Activated CD8-positive, alpha-beta memory T cell treated with anti-CD3 and anti-CD28 coated beads, Interleukin-2, amount 10 ng/mL, durations not matched to agents 7 days and 5 days (primary cell): Measurements from ENCODE around the gene LCT. TPM values are rescaled to one million over a fixed set of nuclear protein-coding genes. Genes with fewer than 3 reads are reported as not detected.

Source experiments
- ATAC-seq: fragments of 150-1000 bp; cut with Tn5 transposase; one replicate; pipeline ENCODE4 v1.10.0; 2021; ENCODE audit warnings: moderate library complexity
- CTCF ChIA-PET: fragments of 350-600 bp; sonication (Branson Sonifier 250); formaldehyde crosslinking; loops from one replicate; lab custom pipeline; 2021; ENCODE audit warnings: antibody characterized with exemption; lab: Charles Lee
- DNase-seq: peaks from one replicate; pipeline ENCODE4 v3.0.0-alpha.2; 2020
- H3K27ac Mint-ChIP-seq: one replicate; pipeline ENCODE4 v1.8.0; 2021; ENCODE audit warnings: mild to moderate bottlenecking, mixed read lengths
- H3K27me3 Mint-ChIP-seq: one replicate; pipeline ENCODE4 v1.8.0; 2021; ENCODE audit warnings: mixed read lengths
- H3K36me3 Mint-ChIP-seq: one replicate; pipeline ENCODE4 v1.8.0; 2021; ENCODE audit warnings: mild to moderate bottlenecking, mixed read lengths
- H3K4me1 Mint-ChIP-seq: one replicate; pipeline ENCODE4 v1.8.0; 2021; ENCODE audit warnings: mixed read lengths
- H3K4me3 Mint-ChIP-seq: one replicate; pipeline ENCODE4 v1.8.0; 2021; ENCODE audit warnings: mild to moderate bottlenecking, moderate library complexity, mixed read lengths
- H3K9me3 Mint-ChIP-seq: one replicate; pipeline ENCODE4 v1.8.0; 2022; ENCODE audit warnings: low read depth, mixed read lengths
- total RNA-seq, 2 experiments: library from RNA; stranded (reverse); gene quantifications; one replicate each; pipeline ENCODE4 v1.2.3, GENCODE V29; 2021

The LCT gene
- total RNA-seq, 2 experiments from 2014 or later: 0.41 to 0.56 TPM

GRCh38 chr2:135850892-135851668 lies 14.1 kb upstream of the LCT start:
- H3K9me3 Mint-ChIP-seq: no peaks in the 10 kb centered on the region
- peaks cover 58% of the 10 kb centered on the region for H3K36me3 Mint-ChIP-seq
- no peaks in the 10 kb centered on the region for H3K27me3 Mint-ChIP-seq
- no peak overlapping the region for H3K4me3 Mint-ChIP-seq
- DNase-seq (no peak), ATAC-seq (no peak)
- CTCF ChIA-PET: interaction anchor here (1.2 kb wide), 1 partner anchor 54 kb away, joined by 4 read pairs; no protein-coding TSS in a partner anchor
- H3K4me1 Mint-ChIP-seq: peaks cover 14% of the 10 kb centered on the region
- H3K27ac Mint-ChIP-seq: no peak overlapping the region

GRCh38 chr2:135849087-135849486 lies 12.1 kb upstream of the LCT start:
- Mint-ChIP-seq H3K27ac (no peak overlapping the region), H3K4me1 (peaks cover 14% of the 10 kb centered on the region), H3K4me3 (no peak overlapping the region), H3K9me3 (no peaks in the 10 kb centered on the region), H3K27me3 (no peaks in the 10 kb centered on the region), H3K36me3 (peaks cover 68% of the 10 kb centered on the region)
- CTCF ChIA-PET: interaction anchor here (1.2 kb wide), 1 partner anchor 51 kb away, joined by 3 read pairs; no protein-coding TSS in a partner anchor
- ATAC-seq: no peak
- DNase-seq: no peak

GRCh38 chr2:135845997-135846396 lies 9.0 kb upstream of the LCT start:
- peaks cover 68% of the 10 kb centered on the region for H3K36me3 Mint-ChIP-seq
- ATAC-seq (no peak), DNase-seq (no peak)
- H3K27me3 Mint-ChIP-seq: no peaks in the 10 kb centered on the region
- H3K27ac Mint-ChIP-seq: peak overlapping the region; percentile 14
- peaks cover 19% of the 10 kb centered on the region for H3K4me1 Mint-ChIP-seq
- no peaks in the 10 kb centered on the region for H3K9me3 Mint-ChIP-seq
- CTCF ChIA-PET: no interaction called here
- H3K4me3 Mint-ChIP-seq: no peak overlapping the region

- no peaks in the 10 kb centered on the region for H3K9me3 Mint-ChIP-seq
- H3K36me3 Mint-ChIP-seq: peaks cover 67% of the 10 kb centered on the region
- ATAC-seq: no peak
- H3K4me1 Mint-ChIP-seq: peaks cover 23% of the 10 kb centered on the region
- no peak for DNase-seq
- no peak overlapping the region for H3K27ac Mint-ChIP-seq
- H3K4me3 Mint-ChIP-seq: no peak overlapping the region
- CTCF ChIA-PET: no interaction called here
- H3K27me3 Mint-ChIP-seq: no peaks in the 10 kb centered on the region
Observed at GRCh38 chr2:135845257-135845656, 8.3 kb upstream of the LCT start.

DNA sequence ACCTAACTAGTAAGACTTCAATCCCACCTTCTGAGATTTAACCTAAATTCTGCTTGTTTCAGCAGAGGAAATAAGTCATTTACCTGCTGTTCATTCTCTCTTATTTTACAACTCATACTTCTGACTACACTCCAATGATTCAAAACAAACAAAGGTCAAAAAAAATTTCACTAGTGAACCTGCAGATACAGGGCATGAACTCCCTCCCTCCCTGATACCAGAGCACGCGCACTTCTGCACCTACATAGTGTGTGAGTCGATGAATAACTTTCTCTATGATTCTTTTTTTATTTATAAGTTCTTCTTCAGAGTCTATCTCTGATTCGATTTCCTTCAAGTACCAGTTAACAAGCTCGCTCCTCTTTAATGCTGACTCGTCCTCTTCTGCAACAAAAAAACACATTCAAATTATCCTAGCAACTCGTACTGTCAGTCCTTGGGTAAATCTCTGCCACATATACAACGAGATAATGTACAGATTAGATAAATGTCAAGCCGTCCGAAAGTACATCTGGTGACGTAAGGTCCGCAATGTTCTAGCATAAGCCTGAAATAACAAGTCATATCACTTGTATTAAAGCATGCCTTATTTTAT lies 7.4 kb upstream of the LCT start:
- Mint-ChIP-seq H3K9me3 (no peaks in the 10 kb centered on the region), H3K36me3 (peaks cover 66% of the 10 kb centered on the region), H3K27ac (no peak overlapping the region), H3K4me3 (no peak overlapping the region), H3K27me3 (no peaks in the 10 kb centered on the region), H3K4me1 (peaks cover 22% of the 10 kb centered on the region)
- CTCF ChIA-PET: no interaction called here
- no peak for DNase-seq
- no peak for ATAC-seq

DNA sequence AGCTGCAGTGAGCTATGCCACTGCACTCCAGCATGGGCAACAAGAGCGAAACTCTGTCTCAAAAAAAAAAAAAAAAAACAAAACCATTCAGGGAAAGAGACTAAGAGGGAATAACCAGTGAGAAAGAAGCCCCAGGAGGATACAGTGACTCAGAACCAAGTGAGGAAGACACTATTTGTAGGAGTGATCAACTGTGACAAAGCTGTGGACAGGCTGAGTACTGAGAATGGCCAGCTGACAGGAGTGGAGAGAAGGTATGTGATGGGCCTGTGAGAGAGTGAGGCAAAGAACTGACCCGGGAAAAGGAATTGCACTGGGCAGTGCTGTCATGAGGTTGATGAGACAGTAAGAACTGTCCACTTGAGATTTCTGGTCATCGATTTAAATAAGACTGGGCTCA lies 6.7 kb upstream of the LCT start:
- ATAC-seq: no peak

DNA sequence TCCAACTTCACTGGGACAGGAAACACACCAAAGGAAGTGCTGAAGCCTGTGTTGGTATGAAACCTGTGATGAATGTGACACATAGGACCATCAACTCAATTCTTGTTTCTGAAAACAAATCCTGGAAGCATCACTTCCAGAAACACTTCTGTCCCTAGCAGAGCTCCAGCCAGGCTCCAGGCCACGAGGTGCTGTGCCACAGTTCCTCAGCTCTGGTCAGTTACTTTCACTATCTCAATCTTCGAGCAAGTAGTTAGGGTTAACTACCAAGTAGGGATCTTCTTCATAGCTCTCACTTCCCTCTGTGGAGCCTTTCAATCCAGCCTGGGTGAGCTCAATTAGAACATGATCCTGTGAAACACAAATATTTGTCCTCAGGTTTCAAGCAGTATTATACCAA lies 3.6 kb upstream of the LCT start:
- DNase-seq: no peak
- peak overlapping the region; percentile 48 for H3K27ac Mint-ChIP-seq
- H3K27me3 Mint-ChIP-seq: no peaks in the 10 kb centered on the region
- H3K9me3 Mint-ChIP-seq: no peaks in the 10 kb centered on the region
- H3K36me3 Mint-ChIP-seq: peaks cover 52% of the 10 kb centered on the region
- CTCF ChIA-PET: interaction anchor here (0.9 to 1.0 kb wide), 4 partner anchors 9 to 54 kb away, joined by 3 read pairs; no protein-coding TSS in a partner anchor
- peaks cover 36% of the 10 kb centered on the region for H3K4me1 Mint-ChIP-seq
- no peak overlapping the region for H3K4me3 Mint-ChIP-seq
- peak; percentile 9 for ATAC-seq

More for the DNA sequence above, 6.7 kb upstream of the LCT start:
- H3K9me3 Mint-ChIP-seq: no peaks in the 10 kb centered on the region
- peaks cover 60% of the 10 kb centered on the region for H3K36me3 Mint-ChIP-seq
- H3K27ac Mint-ChIP-seq: no peak overlapping the region
- H3K4me1 Mint-ChIP-seq: peaks cover 19% of the 10 kb centered on the region
- H3K4me3 Mint-ChIP-seq: no peak overlapping the region
- DNase-seq: no peak
- H3K27me3 Mint-ChIP-seq: no peaks in the 10 kb centered on the region
- CTCF ChIA-PET: no interaction called here

GRCh38 chr2:135839713-135840112 lies 2.7 kb upstream of the LCT start:
- peaks cover 47% of the 10 kb centered on the region for H3K36me3 Mint-ChIP-seq
- DNase-seq (no peak), ATAC-seq (no peak)
- no peak overlapping the region for H3K4me3 Mint-ChIP-seq
- H3K9me3 Mint-ChIP-seq: no peaks in the 10 kb centered on the region
- H3K27me3 Mint-ChIP-seq: no peaks in the 10 kb centered on the region
- no peak overlapping the region for H3K27ac Mint-ChIP-seq
- CTCF ChIA-PET: interaction anchor here (1.0 to 1.2 kb wide), 3 partner anchors 15 to 53 kb away, joined by 3 read pairs; no protein-coding TSS in a partner anchor
- peaks cover 37% of the 10 kb centered on the region for H3K4me1 Mint-ChIP-seq

DNA sequence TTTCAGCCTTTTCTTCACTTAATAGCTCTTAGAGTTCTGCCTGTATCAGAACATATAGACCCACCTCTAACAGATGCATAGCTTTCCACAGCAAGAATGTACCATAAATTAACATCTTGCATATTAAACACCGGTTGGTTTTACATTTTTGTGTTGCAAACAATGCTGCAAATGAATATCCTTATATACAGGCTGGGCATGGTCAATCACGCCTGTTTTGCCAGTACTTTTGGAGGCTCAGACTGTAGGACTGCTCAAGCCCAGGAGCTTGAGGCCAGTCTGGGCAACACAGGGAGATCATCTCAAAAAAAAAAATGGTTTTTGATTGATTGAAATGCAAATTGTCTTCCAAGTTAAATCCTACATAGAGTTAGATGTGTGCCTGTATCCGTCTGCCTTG lies 1.5 kb upstream of the LCT start:
- Mint-ChIP-seq H3K4me3 (no peak overlapping the region), H3K36me3 (peaks cover 37% of the 10 kb centered on the region), H3K27ac (no peak overlapping the region), H3K9me3 (no peaks in the 10 kb centered on the region), H3K4me1 (peaks cover 37% of the 10 kb centered on the region), H3K27me3 (no peaks in the 10 kb centered on the region)
- CTCF ChIA-PET: interaction anchor here (0.6 to 1.4 kb wide), 4 partner anchors 29 to 282 kb away, joined by 3 to 4 read pairs (median 3); no protein-coding TSS in a partner anchor
- DNase-seq: no peak
- ATAC-seq: no peak

DNA sequence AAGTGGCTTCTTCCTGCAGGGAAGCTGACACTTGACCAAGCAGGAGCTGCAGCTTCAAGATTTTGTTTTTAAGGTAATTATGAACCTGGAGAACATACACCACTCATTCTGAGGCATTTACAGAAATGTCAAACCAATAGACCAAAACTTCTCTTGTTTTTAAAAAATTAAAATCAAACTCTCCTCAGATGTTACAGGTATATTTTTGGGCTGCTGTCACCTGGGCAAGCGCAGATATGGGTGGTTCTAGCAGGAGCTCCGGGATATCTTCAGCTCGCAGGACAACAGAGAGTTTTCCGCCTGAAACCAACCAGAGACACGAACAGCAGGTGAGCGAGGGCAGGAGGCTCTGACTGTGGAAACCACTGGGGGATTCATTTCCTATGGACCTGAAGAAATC lies 4.1 kb downstream of the LCT start:
- no peak overlapping the region for H3K27ac Mint-ChIP-seq
- CTCF ChIA-PET: interaction anchor here (0.7 kb wide), 1 partner anchor 551 kb away, joined by 3 read pairs; no protein-coding TSS in a partner anchor
- ATAC-seq (no peak), DNase-seq (no peak)
- peaks cover 12% of the 10 kb centered on the region for H3K4me1 Mint-ChIP-seq
- H3K4me3 Mint-ChIP-seq: no peak overlapping the region
- no peaks in the 10 kb centered on the region for H3K9me3 Mint-ChIP-seq
- peaks cover 5% of the 10 kb centered on the region for H3K36me3 Mint-ChIP-seq
- no peaks in the 10 kb centered on the region for H3K27me3 Mint-ChIP-seq

DNA sequence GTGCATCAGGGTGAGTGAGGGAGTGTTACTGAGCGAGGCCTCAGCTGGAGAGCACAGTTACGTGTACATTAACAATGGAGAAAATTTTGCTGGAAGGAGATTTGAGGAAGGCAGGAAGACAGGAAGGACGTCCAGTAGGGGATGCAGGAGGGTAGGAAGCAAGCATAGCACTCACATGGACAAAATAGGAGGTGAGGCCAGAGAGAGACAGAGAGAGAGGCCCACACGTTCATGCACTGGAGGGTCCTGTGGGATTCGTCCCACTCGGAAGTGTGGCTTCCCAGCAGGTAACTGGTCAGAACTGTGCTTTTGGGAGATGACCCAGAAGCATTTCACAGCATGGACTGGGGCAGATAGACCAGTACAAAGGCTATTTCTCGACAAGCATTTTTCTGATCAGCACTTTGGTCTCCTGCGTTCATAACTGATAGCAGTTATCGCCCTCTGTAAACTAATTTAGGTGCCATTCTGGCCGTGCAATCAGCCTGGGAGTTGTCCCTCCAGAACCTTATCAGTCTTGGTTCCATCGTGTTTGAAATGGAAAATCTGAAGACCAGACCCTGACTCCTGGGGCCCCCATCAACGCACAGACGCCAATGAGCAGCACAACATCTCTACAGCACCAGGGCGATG lies 5.7 kb downstream of the LCT start:
- ATAC-seq (no peak), DNase-seq (no peak)
- Mint-ChIP-seq H3K9me3 (no peaks in the 10 kb centered on the region), H3K36me3 (peaks cover 5% of the 10 kb centered on the region), H3K4me1 (peaks cover 5% of the 10 kb centered on the region), H3K27ac (no peak overlapping the region), H3K27me3 (no peaks in the 10 kb centered on the region), H3K4me3 (no peak overlapping the region)
- CTCF ChIA-PET: no interaction called here

DNA sequence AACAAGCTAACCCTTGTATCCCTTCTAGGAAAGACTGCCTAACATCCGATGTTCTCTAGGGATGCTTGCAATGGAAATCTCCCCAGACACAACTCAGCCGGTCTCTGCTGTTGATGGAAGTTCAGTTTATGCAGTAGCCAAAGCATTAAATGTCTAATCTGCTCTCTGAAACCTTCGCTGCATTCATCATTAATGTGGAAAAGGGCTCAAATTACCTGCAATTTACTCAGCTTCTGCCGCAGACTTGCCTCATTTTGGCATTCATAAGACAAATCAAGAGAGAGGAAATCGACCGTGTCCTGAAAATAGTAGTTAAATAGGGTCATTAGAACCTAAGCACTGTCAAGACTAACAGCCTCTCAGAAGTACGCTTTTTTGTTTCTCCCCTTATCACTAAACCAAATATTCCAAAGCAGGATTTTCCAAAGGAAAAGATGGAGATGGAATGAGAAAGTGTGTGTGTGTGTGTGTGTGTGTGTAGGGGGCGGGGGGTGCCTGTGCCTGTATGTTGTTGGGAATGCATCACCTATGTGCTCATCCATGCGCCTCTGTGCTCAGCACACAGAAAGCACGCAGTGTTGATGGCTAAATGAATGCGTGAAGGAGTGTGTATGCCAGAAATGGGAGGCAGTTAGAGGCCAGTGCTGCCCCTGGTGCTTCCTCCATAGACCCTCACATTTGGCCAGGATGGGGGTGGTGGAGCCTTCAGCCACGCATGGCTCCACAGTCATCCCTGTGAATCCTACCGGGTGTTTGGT lies 7.4 kb downstream of the LCT start:
- no peaks in the 10 kb centered on the region for H3K27me3 Mint-ChIP-seq
- no peaks in the 10 kb centered on the region for H3K9me3 Mint-ChIP-seq
- no peak for DNase-seq
- CTCF ChIA-PET: no interaction called here
- H3K27ac Mint-ChIP-seq: no peak overlapping the region
- peaks cover 7% of the 10 kb centered on the region for H3K36me3 Mint-ChIP-seq
- no peak for ATAC-seq
- H3K4me1 Mint-ChIP-seq: peaks cover 4% of the 10 kb centered on the region
- no peak overlapping the region for H3K4me3 Mint-ChIP-seq

- no peaks in the 10 kb centered on the region for H3K27me3 Mint-ChIP-seq
- H3K4me3 Mint-ChIP-seq: no peak overlapping the region
- peaks cover 12% of the 10 kb centered on the region for H3K9me3 Mint-ChIP-seq
- DNase-seq: no peak
- H3K4me1 Mint-ChIP-seq: peaks cover 18% of the 10 kb centered on the region
- H3K27ac Mint-ChIP-seq: no peak overlapping the region
- no peak for ATAC-seq
- peaks cover 27% of the 10 kb centered on the region for H3K36me3 Mint-ChIP-seq
- CTCF ChIA-PET: no interaction called here
Observed at GRCh38 chr2:135826544-135826943, 10.4 kb downstream of the LCT start.
